Endothelial cell of umbilical vein (primary cell): ENCODE data around the gene JAZF1. TPM values are rescaled to one million over a fixed set of nuclear protein-coding genes. Genes with fewer than 3 reads are reported as not detected.

Experiments used
- BruUV-seq: library from RNA; stranded (reverse); fragments of 400-500 nt; replicated peaks from 2 replicates; lab custom pipeline; 2021; lab: Mats Ljungman, UMichigan
- CTCF ChIA-PET: fragments of 300-600, 350-600 bp; sonication (Branson Sonifier 250); formaldehyde crosslinking; loops from one replicate; lab custom pipeline; 2021; ENCODE audit warnings: antibody characterized with exemption, inconsistent platforms; lab: Charles Lee
- POLR2A ChIA-PET: fragments of 300-600, 350-600 bp; sonication (Branson Sonifier 250); formaldehyde crosslinking; loops from one replicate; lab custom pipeline; 2021; ENCODE audit warnings: antibody characterized with exemption, inconsistent platforms; lab: Charles Lee
- DNase-seq: peaks from one replicate; pipeline ENCODE4 v3.0.0-alpha.2; 2011; ENCODE audit warnings: low read depth, low spot score
- FAIRE-seq: peaks from 2 replicates; lab custom pipeline; 2011; peaks lifted over from hg19 to GRCh38; lab: Jason Lieb, UNC
- H2AFZ ChIP-seq: 2 replicates; pipeline ENCODE4 v1.6.0; 2012; ENCODE audit warnings: low read depth, low read length, control low read depth, inconsistent platforms
- H3K27ac ChIP-seq: 2 replicates; pipeline ENCODE4 v1.5.1; 2011; ENCODE audit warnings: low read depth, mild to moderate bottlenecking, control low read depth, low read length, moderate library complexity; ENCODE audit not compliant: insufficient read depth
- H3K27me3 ChIP-seq, 2 experiments: 2 replicates each; pipeline versions ENCODE4 v1.6.0 to v1.6.1; 2011; ENCODE audit warnings: low read length in 2 of 2, mixed read lengths in 1 of 2; ENCODE audit not compliant: control insufficient read depth in 2 of 2, insufficient read depth in 2 of 2
- H3K36me3 ChIP-seq, 2 experiments: 2 replicates in 1 of 2; 3 replicates in 1 of 2; pipeline ENCODE4 v1.5.1; 2011; ENCODE audit warnings: low read length in 2 of 2, mild to moderate bottlenecking in 1 of 2, moderate library complexity in 1 of 2; ENCODE audit not compliant: control insufficient read depth in 2 of 2, insufficient read depth in 2 of 2; ENCODE audit errors: extremely low read depth in 1 of 2
- H3K4me1 ChIP-seq: 3 replicates; pipeline ENCODE4 v1.5.1; 2011; ENCODE audit warnings: mild to moderate bottlenecking, low read length; ENCODE audit not compliant: control insufficient read depth, insufficient read depth; ENCODE audit errors: extremely low read depth
- H3K4me2 ChIP-seq: 2 replicates; pipeline ENCODE4 v1.6.1; 2011; ENCODE audit warnings: low read length, control low read depth, mixed read lengths; ENCODE audit not compliant: insufficient read depth
- H3K4me3 ChIP-seq, 3 experiments: fragments of 200-600 bp in 1 of 3; sonication (generic), shearing (Covaris generic) in 1 of 3; replicated peaks in 1 of 3; 2 replicates each; pipeline ENCODE4 v1.5.1; 2011 to 2016; ENCODE audit warnings: control low read depth in 3 of 3, low read length in 3 of 3, mild to moderate bottlenecking in 2 of 3, inconsistent platforms in 1 of 3, low read depth in 1 of 3, moderate library complexity in 1 of 3; ENCODE audit not compliant: insufficient read depth in 1 of 3
- H3K79me2 ChIP-seq: 2 replicates; pipeline ENCODE4 v1.6.0; 2012; ENCODE audit warnings: low read length, inconsistent platforms; ENCODE audit not compliant: control insufficient read depth, insufficient read depth
- H3K9ac ChIP-seq: replicated peaks from 2 replicates; pipeline ENCODE3; 2011; ENCODE audit warnings: low read length, control low read depth; ENCODE audit not compliant: insufficient read depth; ENCODE audit errors: extremely low read depth
- H3K9me1 ChIP-seq: replicated peaks from 3 replicates; pipeline ENCODE4 v1.6.0; 2011; ENCODE audit warnings: mild to moderate bottlenecking, low read length; ENCODE audit not compliant: control insufficient read depth, insufficient read depth; ENCODE audit errors: extremely low read depth
- H3K9me3 ChIP-seq: replicated peaks from 2 replicates; pipeline ENCODE4 v1.5.1; 2012; ENCODE audit warnings: low read length, inconsistent platforms; ENCODE audit not compliant: control insufficient read depth, insufficient read depth
- H4K20me1 ChIP-seq: replicated peaks from 2 replicates; pipeline ENCODE3; 2011; ENCODE audit warnings: mild to moderate bottlenecking, low read length; ENCODE audit not compliant: control insufficient read depth, insufficient read depth; ENCODE audit errors: extremely low read depth
- CTCF ChIP-seq, 2 donors: IDR thresholded peaks; 1 replicate in 1 of 2; 2 replicates in 1 of 2; pipeline ENCODE4 v1.5.1; 2011; ENCODE audit warnings: low read length in 2 of 2, mild to moderate bottlenecking in 2 of 2, moderate library complexity in 2 of 2, control low read depth in 1 of 2, inconsistent platforms in 1 of 2, low read depth in 1 of 2; ENCODE audit not compliant: insufficient read depth in 1 of 2; ENCODE audit errors: extremely low read depth in 1 of 2
- EZH2 ChIP-seq: IDR thresholded peaks from 2 replicates; pipeline ENCODE4 v1.6.1; 2012; ENCODE audit warnings: borderline replicate concordance, low read depth, mild to moderate bottlenecking, moderate library complexity, low read length, inconsistent platforms; ENCODE audit not compliant: severe bottlenecking
- FOS ChIP-seq: IDR thresholded peaks from 2 replicates; pipeline ENCODE4 v1.6.1; 2011; ENCODE audit warnings: mild to moderate bottlenecking, low read length, moderate library complexity, borderline replicate concordance; ENCODE audit not compliant: insufficient read depth
- GATA2 ChIP-seq: IDR thresholded peaks from 2 replicates; pipeline ENCODE4 v1.7.0; 2011; ENCODE audit warnings: low read depth, mild to moderate bottlenecking, moderate library complexity, mixed read lengths, low read length; ENCODE audit not compliant: insufficient read length, insufficient read depth
- JUN ChIP-seq: IDR thresholded peaks from 2 replicates; pipeline ENCODE4 v1.6.1; 2011; ENCODE audit warnings: borderline replicate concordance, low read depth; ENCODE audit not compliant: insufficient read length, insufficient read depth
- MAX ChIP-seq: IDR thresholded peaks from 2 replicates; pipeline ENCODE4 v1.6.1; 2011; ENCODE audit not compliant: insufficient read depth, insufficient read length
- MYC ChIP-seq: IDR thresholded peaks from one replicate; pipeline ENCODE4 v1.6.1; 2011; ENCODE audit warnings: mild to moderate bottlenecking, low read depth, low read length
- POLR2A ChIP-seq: IDR thresholded peaks from 2 replicates; pipeline ENCODE4 v1.6.1; 2012; ENCODE audit warnings: low read depth, mild to moderate bottlenecking, control low read depth, low read length
- POLR2AphosphoS5 ChIP-seq: IDR thresholded peaks from 2 replicates; pipeline ENCODE4 v1.6.1; 2012; ENCODE audit warnings: low read depth, mild to moderate bottlenecking, control low read depth, low read length, moderate library complexity; ENCODE audit not compliant: insufficient read depth
- dilution Hi-C: fragments of 300-500 bp; cut with MboI; formaldehyde crosslinking; loops from one replicate; pipeline ENCODE4 v1.15.0; 2019; ENCODE audit warnings: low sequenced_read_pairs; ENCODE audit not compliant: extremely low pct_ligation_motif_present
- intact Hi-C: fragments of 100-400 bp; cut with micrococcal nuclease; formaldehyde crosslinking; loops from one replicate; pipeline ENCODE4 v1.10.0; 2022
- polyA plus RNA-seq, 4 experiments: library from polyadenylated mRNA; depleted of rRNA in 3 of 4; stranded (reverse) in 3 of 4; unstranded in 1 of 4; fragments of >200 nt; gene quantifications; 2 replicates each; pipeline versions ENCODE4 v1.2.1 to v1.2.3, GENCODE V29; 2011 to 2012; ENCODE audit warnings: missing spikeins in 1 of 4
- total RNA-seq: library from RNA; stranded (reverse); gene quantifications from 2 replicates; pipeline ENCODE4 v1.2.3, GENCODE V29; 2021

Gene JAZF1
- total and polyA plus RNA-seq, 2 donors (not counting 3 experiments of a cell fraction or from before 2014, with no cell fraction given), result 2.5 to 16.9 TPM

GRCh38 chr7:28190077-28190710, 9.6 kb upstream of the JAZF1 start:
- ChIA-PET CTCF (interaction anchor here (1.4 kb wide), 1 partner anchor 128 kb away, joined by 3 read pairs; no protein-coding TSS in a partner anchor), POLR2A (no interaction called here)
- intact Hi-C loops (no loop called here), dilution Hi-C loops (no loop called here)
- no peak for FAIRE-seq
- no peaks in the 10 kb centered on the region for H3K9me1 ChIP-seq
- H3K36me3 ChIP-seq, result no peaks in the 10 kb centered on the region
- no peak overlapping the region for H3K27ac ChIP-seq
- no peak overlapping the region for H2AFZ ChIP-seq
- no peaks in the 10 kb centered on the region for H3K9me3 ChIP-seq
- no peak overlapping the region for H3K4me3 ChIP-seq
- BruUV-seq, result no TSS peak
- no peaks in the 10 kb centered on the region for H3K4me1 ChIP-seq
- H3K4me2 ChIP-seq, result no peak overlapping the region
- no peaks in the 10 kb centered on the region for H3K79me2 ChIP-seq
- peaks cover 0 to 4% of the 10 kb centered on the region in 2 experiments for H3K27me3 ChIP-seq
- TF ChIP-seq MAX, result no peak
- no peak for TF ChIP-seq CTCF (IDR thresholded peaks at IDR 0.05; ENCODE audit: extremely low read depth in 1 of 2, insufficient read depth in 1 of 2, low read depth in 1 of 2, low read length in 2 of 2)
- no peak for TF ChIP-seq GATA2
- TF ChIP-seq POLR2AphosphoS5, result no peak
- no peak for TF ChIP-seq JUN
- no peak for TF ChIP-seq POLR2A
- no peak for TF ChIP-seq MYC
- no peak for TF ChIP-seq EZH2
- TF ChIP-seq FOS, result no peak
- no peak overlapping the region for H3K9ac ChIP-seq
- no peaks in the 10 kb centered on the region for H4K20me1 ChIP-seq
- no peak for DNase-seq
